K562 (cell line): ENCODE data around the gene SEBOX. TPM values are rescaled to one million over a fixed set of nuclear protein-coding genes. Genes with fewer than 3 reads are reported as not detected.

ENCODE experiments used
- ELF1 ChIP-seq: fragments of 200-800 bp; sonication (Bioruptor generic); IDR thresholded peaks from 2 replicates; pipeline ENCODE4 v1.6.1; 2016; ENCODE audit warnings: missing genetic modification characterization, missing compliant biosample characterization
- HLTF ChIP-seq: fragments of 450-650 bp; IDR thresholded peaks from 2 replicates; pipeline ENCODE4 v1.6.1; 2016
- MAFK ChIP-seq: IDR thresholded peaks from 2 replicates; pipeline ENCODE4 v1.6.1; 2011; ENCODE audit warnings: low read length, improper control_type of control experiment
- PHTF2 ChIP-seq: fragments of 250-450 bp; sonication (Bioruptor Pico); IDR thresholded peaks from 2 replicates; pipeline ENCODE4 v1.5.0; 2021; ENCODE audit warnings: mild to moderate bottlenecking
- RBM17 ChIP-seq: fragments of 200-400 bp; formaldehyde crosslinking; IDR thresholded peaks from 2 replicates; pipeline ENCODE4 v1.6.1; 2017; ENCODE audit warnings: low read depth, mild to moderate bottlenecking, low read length, borderline replicate concordance
- RBM22 ChIP-seq: fragments of 200-400 bp; formaldehyde crosslinking; IDR thresholded peaks from 2 replicates; pipeline ENCODE4 v1.6.1; 2018; ENCODE audit warnings: low read length, low read depth; ENCODE audit not compliant: poor library complexity, severe bottlenecking
- SAFB ChIP-seq: fragments of 200-400 bp; formaldehyde crosslinking; IDR thresholded peaks from 2 replicates; pipeline ENCODE4 v1.6.1; 2017; ENCODE audit warnings: low read depth, low read length, borderline replicate concordance
- TAF9B ChIP-seq: fragments of 450-650 bp; IDR thresholded peaks from 2 replicates; pipeline ENCODE4 v1.6.1; 2018; ENCODE audit warnings: mild to moderate bottlenecking; ENCODE audit not compliant: partially characterized antibody
- TRIM28 ChIP-seq: fragments of 450-650 bp; IDR thresholded peaks from 2 replicates; pipeline ENCODE4 v1.6.1; 2017
- ZBTB7A ChIP-seq: IDR thresholded peaks from 2 replicates; pipeline ENCODE4 v1.6.1; 2011; ENCODE audit warnings: low read depth, mild to moderate bottlenecking, low read length, moderate library complexity, borderline replicate concordance; ENCODE audit not compliant: control insufficient read depth
- ZNF143 ChIP-seq: sonication (generic); formaldehyde crosslinking; IDR thresholded peaks from 2 replicates; pipeline ENCODE4 v1.9.0; 2022; ENCODE audit warnings: mild to moderate bottlenecking, missing genetic modification reagents
- ZNF408 ChIP-seq: fragments of 250-450 bp; sonication (Bioruptor Pico); IDR thresholded peaks from 2 replicates; pipeline ENCODE4 v1.4.0; 2020; ENCODE audit warnings: low read depth, mild to moderate bottlenecking, moderate library complexity
- ZNF589 ChIP-seq: fragments of 200-800 bp; sonication (Bioruptor generic); IDR thresholded peaks from 2 replicates; pipeline ENCODE4 v1.6.1; 2016; ENCODE audit warnings: low read depth, missing genetic modification characterization, missing compliant biosample characterization
- polyA plus RNA-seq, 8 experiments: library from polyadenylated mRNA; depleted of rRNA in 4 of 8; stranded (reverse) in 5 of 8; unstranded in 3 of 8; fragments of >200 nt; fragmentation: Nextera tagmentation in 2 of 8; fragmentation: Illumina TruSeq in 1 of 8; extraction: Ambion mirVana in 2 of 8; extraction: Trizol in 1 of 8; gene quantifications; 2 replicates each; pipeline versions ENCODE4 v1.2.1 to v1.2.3, GENCODE V29; 2011 to 2014; ENCODE audit warnings: inconsistent platforms in 1 of 8, missing spikeins in 1 of 8
- total RNA-seq, 7 experiments: library from RNA; depleted of rRNA in 6 of 7; stranded (reverse); fragments of >200 nt in 6 of 7; fragmentation: Illumina TruSeq in 2 of 7; extraction: Trizol in 2 of 7; gene quantifications; 2 replicates each; pipeline versions ENCODE4 v1.2.1 to v1.2.3, GENCODE V29; 2011 to 2021; ENCODE audit warnings: low replicate concordance in 1 of 7
- TF ChIP-seq, protein P1 (sequence below), 2 experiments: fragments of 450-650 bp in 1 of 2; IDR thresholded peaks; 2 replicates each; pipeline ENCODE4 v1.6.1; 2011 to 2017; ENCODE audit warnings: low read depth in 2 of 2, antibody characterized with exemption in 1 of 2, borderline replicate concordance in 1 of 2, low read length in 1 of 2, mild to moderate bottlenecking in 1 of 2, mixed read lengths in 1 of 2; ENCODE audit not compliant: control insufficient read depth in 1 of 2
- TF ChIP-seq, protein P2 (sequence below): sonication (generic); formaldehyde crosslinking; IDR thresholded peaks from 2 replicates; pipeline ENCODE4 v1.8.0; 2022; ENCODE audit warnings: missing genetic modification reagents, mild to moderate bottlenecking, borderline replicate concordance
- TF ChIP-seq, protein P3 (sequence below): IDR thresholded peaks from 2 replicates; pipeline ENCODE4 v1.6.1; 2016; ENCODE audit warnings: missing genetic modification characterization, missing compliant biosample characterization
- TF ChIP-seq, protein P4 (sequence below), 3 experiments: fragments of 200-800 bp in 1 of 3; sonication (Bioruptor generic) in 1 of 3; sonication (generic) in 1 of 3; formaldehyde crosslinking in 1 of 3; IDR thresholded peaks; 2 replicates each; pipeline versions ENCODE4 v1.6.1 to v1.8.0; 2016 to 2022; ENCODE audit warnings: mild to moderate bottlenecking in 2 of 3, missing compliant biosample characterization in 2 of 3, missing genetic modification characterization in 2 of 3, missing genetic modification reagents in 1 of 3

SEBOX gene
- total and polyA plus RNA-seq, 9 of the 15 experiments (the other 6 are each of a cell fraction or from before 2014, with no cell fraction given) = not detected

DNA sequence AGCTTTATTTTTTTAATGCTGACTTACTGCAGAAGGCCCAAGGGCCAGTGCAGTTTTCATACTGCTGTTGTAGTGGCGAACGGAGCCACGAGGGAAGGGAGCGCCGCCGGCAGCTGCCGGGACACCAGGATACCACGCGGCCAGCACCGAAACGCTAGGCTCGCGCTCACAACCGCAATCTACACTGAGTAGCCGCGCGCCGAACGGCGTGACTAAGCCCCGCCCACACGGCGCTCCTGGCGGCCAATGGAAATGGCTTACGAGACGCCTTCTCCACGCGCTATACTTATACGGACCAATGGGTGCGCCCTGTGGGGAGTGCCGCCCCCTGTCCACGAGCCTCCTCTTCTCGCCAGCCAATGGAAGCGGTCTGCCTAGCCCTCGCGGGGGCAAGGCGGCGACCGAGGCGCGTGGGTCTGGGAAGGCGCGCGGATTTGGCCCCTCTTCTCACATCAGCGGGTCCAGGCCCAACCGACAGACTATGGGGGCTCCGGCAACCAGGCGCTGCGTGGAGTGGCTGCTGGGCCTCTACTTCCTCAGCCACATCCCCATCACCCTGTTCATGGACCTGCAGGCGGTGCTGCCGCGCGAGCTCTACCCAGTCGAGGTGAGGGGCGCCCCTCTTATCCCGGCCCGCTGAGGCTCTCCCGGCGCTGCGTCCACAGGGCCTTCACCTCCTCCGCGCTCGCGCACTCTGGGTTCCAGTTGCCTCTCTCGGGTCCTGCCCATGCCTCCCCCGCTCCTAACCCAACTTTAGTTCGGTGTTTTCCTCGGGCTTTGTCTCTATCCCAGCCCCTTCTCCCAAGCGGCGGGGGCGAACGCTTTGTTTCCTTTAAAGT lies 46.0 kb downstream of the SEBOX start, which contains the start of gene TMEM97 (continued):
- TF ChIP-seq, protein P1, sequence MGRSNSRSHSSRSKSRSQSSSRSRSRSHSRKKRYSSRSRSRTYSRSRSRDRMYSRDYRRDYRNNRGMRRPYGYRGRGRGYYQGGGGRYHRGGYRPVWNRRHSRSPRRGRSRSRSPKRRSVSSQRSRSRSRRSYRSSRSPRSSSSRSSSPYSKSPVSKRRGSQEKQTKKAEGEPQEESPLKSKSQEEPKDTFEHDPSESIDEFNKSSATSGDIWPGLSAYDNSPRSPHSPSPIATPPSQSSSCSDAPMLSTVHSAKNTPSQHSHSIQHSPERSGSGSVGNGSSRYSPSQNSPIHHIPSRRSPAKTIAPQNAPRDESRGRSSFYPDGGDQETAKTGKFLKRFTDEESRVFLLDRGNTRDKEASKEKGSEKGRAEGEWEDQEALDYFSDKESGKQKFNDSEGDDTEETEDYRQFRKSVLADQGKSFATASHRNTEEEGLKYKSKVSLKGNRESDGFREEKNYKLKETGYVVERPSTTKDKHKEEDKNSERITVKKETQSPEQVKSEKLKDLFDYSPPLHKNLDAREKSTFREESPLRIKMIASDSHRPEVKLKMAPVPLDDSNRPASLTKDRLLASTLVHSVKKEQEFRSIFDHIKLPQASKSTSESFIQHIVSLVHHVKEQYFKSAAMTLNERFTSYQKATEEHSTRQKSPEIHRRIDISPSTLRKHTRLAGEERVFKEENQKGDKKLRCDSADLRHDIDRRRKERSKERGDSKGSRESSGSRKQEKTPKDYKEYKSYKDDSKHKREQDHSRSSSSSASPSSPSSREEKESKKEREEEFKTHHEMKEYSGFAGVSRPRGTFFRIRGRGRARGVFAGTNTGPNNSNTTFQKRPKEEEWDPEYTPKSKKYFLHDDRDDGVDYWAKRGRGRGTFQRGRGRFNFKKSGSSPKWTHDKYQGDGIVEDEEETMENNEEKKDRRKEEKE (IDR thresholded peaks at IDR 0.05; ENCODE audit: borderline replicate concordance in 1 of 2, control insufficient read depth in 1 of 2, low read depth in 2 of 2, low read length in 1 of 2) = no peak
- TF ChIP-seq ELF1 = no peak
- TF ChIP-seq ZNF143 (CRISPR knock-in tag) = no peak
- TF ChIP-seq, protein P2, sequence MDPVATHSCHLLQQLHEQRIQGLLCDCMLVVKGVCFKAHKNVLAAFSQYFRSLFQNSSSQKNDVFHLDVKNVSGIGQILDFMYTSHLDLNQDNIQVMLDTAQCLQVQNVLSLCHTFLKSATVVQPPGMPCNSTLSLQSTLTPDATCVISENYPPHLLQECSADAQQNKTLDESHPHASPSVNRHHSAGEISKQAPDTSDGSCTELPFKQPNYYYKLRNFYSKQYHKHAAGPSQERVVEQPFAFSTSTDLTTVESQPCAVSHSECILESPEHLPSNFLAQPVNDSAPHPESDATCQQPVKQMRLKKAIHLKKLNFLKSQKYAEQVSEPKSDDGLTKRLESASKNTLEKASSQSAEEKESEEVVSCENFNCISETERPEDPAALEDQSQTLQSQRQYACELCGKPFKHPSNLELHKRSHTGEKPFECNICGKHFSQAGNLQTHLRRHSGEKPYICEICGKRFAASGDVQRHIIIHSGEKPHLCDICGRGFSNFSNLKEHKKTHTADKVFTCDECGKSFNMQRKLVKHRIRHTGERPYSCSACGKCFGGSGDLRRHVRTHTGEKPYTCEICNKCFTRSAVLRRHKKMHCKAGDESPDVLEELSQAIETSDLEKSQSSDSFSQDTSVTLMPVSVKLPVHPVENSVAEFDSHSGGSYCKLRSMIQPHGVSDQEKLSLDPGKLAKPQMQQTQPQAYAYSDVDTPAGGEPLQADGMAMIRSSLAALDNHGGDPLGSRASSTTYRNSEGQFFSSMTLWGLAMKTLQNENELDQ (CRISPR knock-in tag) = no peak
- TF ChIP-seq PHTF2 (CRISPR knock-in tag) = no peak
- no peak; the same call in 1 of the 2 replicates for TF ChIP-seq ZNF589
- no peak for TF ChIP-seq HLTF
- TF ChIP-seq TRIM28 = no peak
- TF ChIP-seq MAFK = no peak
- TF ChIP-seq, protein P3, sequence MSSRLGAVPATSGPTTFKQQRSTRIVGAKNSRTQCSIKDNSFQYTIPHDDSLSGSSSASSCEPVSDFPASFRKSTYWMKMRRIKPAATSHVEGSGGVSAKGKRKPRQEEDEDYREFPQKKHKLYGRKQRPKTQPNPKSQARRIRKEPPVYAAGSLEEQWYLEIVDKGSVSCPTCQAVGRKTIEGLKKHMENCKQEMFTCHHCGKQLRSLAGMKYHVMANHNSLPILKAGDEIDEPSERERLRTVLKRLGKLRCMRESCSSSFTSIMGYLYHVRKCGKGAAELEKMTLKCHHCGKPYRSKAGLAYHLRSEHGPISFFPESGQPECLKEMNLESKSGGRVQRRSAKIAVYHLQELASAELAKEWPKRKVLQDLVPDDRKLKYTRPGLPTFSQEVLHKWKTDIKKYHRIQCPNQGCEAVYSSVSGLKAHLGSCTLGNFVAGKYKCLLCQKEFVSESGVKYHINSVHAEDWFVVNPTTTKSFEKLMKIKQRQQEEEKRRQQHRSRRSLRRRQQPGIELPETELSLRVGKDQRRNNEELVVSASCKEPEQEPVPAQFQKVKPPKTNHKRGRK (tag) = no peak
- TF ChIP-seq ZBTB7A = 0 out of 2 replicates have a peak, but pooled peaks have one; percentile 57
- no peak for TF ChIP-seq RBM22
- TF ChIP-seq RBM17 = no peak
- TF ChIP-seq, protein P4, sequence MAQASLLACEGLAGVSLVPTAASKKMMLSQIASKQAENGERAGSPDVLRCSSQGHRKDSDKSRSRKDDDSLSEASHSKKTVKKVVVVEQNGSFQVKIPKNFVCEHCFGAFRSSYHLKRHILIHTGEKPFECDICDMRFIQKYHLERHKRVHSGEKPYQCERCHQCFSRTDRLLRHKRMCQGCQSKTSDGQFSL (CRISPR knock-in tag; IDR thresholded peaks at IDR 0.05) = no peak
- TF ChIP-seq, protein P4 (tag; IDR thresholded peaks at IDR 0.05) = no peak
- no peak for TF ChIP-seq ZNF408
- TF ChIP-seq SAFB = peak; percentile 93
- peak; percentile 75 for TF ChIP-seq TAF9B
